Skeletal muscle cell (primary cell): ENCODE data around the gene ZNF407.

Source experiments
- DNase-seq: peaks from one replicate; pipeline ENCODE4 v3.0.0-alpha.2; 2010; ENCODE audit warnings: low read depth
- H3K4me3 ChIP-seq: 2 replicates; pipeline ENCODE4 v1.5.1; 2011; ENCODE audit warnings: low read depth, mild to moderate bottlenecking, control low read depth, low read length, moderate library complexity

ZNF407 gene

DNA sequence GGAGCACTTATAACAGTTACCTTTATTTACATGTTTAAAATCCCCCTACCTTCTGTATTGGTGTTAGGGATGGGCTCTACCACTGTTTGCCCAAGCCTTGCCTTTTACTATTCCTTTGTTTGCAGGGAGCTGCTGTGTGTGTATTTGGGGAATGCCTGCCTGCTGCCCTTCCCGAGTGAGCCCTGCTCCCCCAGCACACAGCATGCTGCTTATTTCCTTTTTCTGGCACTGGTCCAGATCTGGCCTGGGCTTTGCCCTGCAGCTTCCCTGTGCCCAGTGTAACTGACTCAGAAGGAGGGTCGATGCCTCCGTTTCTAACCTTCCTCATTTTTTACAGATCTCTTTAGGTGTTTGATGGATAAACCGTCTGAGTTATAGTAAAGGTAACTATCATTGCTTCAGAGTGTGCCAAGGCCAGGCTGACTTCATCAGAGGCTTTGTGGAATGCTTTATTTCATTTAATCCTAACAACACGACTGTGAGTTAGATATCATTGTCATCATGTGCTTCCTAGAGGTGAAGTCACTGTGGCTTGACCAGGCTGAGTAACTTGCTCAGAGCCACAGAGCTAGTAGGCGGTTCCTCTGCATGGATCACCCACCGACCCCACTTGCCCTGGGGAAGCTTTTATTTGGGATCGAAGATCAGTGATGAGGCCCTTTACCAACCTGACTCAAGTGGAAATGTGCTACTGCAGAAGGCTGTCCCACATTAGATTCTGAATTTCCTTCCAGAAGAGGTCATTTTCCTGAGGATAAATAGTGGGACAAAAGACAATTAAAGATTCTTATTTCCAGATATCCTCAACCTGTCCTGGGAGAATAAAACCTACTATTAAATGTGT is 238.8 kb downstream of the ZNF407 start:
- no peak for DNase-seq
- H3K4me3 ChIP-seq: no peak overlapping the region

GRCh38 chr18:74840492-74841167 is 243.0 kb downstream of the ZNF407 start:
- DNase-seq: peak; percentile 39
- no peak overlapping the region for H3K4me3 ChIP-seq

DNA sequence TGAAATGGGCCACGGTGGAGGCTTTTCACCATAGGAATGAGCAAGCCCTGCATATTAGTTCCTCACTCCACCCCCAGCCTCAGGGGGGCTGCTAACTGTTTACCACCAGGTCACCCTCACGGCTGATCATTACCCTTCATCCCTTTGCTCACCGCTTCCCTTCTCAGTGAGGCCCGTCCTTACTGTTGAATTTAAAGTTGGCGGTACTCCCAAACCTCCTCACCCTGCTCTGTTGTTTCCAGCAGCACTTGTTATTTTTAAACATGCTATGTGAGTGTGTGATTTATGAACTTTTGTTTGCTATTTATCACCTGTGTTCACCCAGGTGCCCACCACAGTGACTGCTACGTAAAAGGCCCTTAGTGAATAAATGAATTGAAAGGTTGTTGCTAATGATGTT is 243.6 kb downstream of the ZNF407 start:
- no peak for DNase-seq
- no peak overlapping the region for H3K4me3 ChIP-seq

DNA sequence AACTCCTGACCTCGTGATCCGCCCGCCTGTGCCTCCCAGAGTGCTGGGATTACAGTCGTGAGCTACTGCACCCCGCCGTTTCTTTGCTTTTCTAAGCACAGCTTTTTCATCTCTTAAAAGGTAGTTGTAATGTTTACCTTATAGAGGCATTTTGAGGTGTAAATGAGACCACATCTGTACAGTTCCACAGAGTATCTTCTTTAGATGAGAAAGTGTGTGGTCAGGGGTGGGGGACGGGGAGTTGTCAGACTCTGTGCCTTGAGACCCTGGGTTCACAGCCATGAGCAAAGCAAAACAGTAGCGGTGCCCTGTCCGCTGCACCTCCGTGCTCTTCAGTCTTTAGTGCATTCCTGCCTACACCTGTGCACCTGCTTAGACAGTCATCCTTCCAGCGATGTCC is 251.6 kb downstream of the ZNF407 start:
- no peak overlapping the region for H3K4me3 ChIP-seq
- no peak for DNase-seq

DNA sequence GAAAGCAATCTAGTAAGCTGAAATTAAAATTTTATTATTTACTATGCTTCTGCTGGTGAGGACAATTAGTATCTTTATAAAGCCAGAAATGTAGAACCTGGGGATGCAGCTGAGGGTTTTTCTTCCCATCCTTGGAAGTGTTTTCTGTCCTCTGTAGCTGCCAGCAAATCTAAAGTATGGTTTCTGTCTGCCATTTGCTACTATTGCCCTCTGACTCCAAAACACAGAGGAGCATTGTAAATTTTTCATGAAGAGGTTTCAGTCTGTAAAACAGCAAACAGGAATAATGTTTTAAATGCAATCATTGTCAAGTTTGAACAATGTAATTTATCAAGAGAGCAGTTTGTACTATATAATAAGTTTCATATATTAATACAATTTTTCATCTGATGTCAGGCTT is 258.8 kb downstream of the ZNF407 start:
- H3K4me3 ChIP-seq: no peak overlapping the region
- no peak for DNase-seq

GRCh38 chr18:74856928-74857327 is 259.3 kb downstream of the ZNF407 start:
- H3K4me3 ChIP-seq: no peak overlapping the region
- no peak for DNase-seq

GRCh38 chr18:74857901-74858300 is 260.2 kb downstream of the ZNF407 start:
- H3K4me3 ChIP-seq: no peak overlapping the region
- no peak for DNase-seq

GRCh38 chr18:74861154-74861553 is 263.5 kb downstream of the ZNF407 start:
- DNase-seq: no peak
- H3K4me3 ChIP-seq: no peak overlapping the region

GRCh38 chr18:74862094-74862493 is 264.4 kb downstream of the ZNF407 start:
- H3K4me3 ChIP-seq: no peak overlapping the region
- DNase-seq: no peak

DNA sequence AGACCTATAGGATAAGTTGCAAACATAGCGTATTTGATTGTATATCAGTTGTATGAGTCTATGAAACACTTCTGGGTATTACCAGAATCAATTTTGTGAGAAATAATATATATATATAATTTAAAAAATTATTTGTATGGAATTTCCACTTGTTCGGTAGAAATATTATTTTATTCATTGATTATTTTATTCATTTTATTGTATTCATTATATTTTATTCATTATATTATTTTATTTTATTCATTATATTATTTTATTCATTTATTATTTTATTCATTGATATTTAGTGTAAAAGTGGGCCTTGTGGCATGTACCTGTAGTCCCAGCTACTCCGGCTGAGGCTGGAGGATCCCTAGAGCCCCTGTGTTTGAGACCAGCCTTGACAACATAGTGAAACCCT is 268.9 kb downstream of the ZNF407 start:
- no peak for DNase-seq
- no peak overlapping the region for H3K4me3 ChIP-seq

DNA sequence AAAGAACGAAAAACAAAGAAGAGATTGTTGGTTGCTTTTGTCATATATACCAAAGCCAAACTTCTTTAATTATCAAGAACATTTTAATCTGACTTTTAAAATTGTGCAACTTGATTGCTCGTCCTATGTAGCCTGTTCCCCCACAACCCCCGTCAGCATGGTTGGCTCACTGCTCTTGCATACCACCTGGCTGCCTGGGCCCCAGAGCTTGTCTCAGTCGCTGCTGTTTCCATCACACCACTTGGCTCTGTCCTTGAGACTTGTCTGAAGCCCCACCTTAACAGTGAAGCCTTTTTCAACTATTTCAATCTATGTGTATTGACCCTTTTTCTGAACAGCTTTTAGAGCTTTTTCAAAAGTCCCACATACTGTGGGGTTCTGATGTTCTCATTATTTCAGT is 270.8 kb downstream of the ZNF407 start:
- no peak overlapping the region for H3K4me3 ChIP-seq

GRCh38 chr18:74869904-74870863 is 272.5 kb downstream of the ZNF407 start:
- H3K4me3 ChIP-seq: no peak overlapping the region
- DNase-seq: no peak

More for the DNA sequence above, 270.8 kb downstream of the ZNF407 start:
- DNase-seq: no peak

- no peak overlapping the region for H3K4me3 ChIP-seq
- DNase-seq: no peak
Measured at GRCh38 chr18:74870950-74871349, 273.3 kb downstream of the ZNF407 start.

DNA sequence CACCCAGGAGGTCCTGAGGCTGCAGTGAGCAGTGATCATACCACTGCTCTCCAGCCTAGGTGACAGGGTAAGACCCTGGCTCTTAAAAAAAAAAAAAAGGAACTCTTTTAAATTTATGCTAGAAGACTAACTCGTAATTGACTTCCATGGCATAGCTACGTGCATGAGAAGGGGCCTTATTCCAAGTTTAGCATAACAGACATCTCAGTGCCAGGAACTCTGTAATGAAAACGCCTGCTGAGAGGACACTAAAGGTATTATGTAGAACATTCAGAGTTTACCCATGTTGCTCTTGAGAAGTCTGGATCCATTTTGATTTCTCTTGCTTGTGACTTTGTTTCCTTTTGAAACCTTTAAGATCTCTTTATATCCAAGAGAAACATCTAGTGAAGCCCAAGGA is 276.0 kb downstream of the ZNF407 start:
- H3K4me3 ChIP-seq: no peak overlapping the region
- DNase-seq: no peak

- DNase-seq: no peak
- H3K4me3 ChIP-seq: no peak overlapping the region
Measured at GRCh38 chr18:74874351-74874750, 276.7 kb downstream of the ZNF407 start.

DNA sequence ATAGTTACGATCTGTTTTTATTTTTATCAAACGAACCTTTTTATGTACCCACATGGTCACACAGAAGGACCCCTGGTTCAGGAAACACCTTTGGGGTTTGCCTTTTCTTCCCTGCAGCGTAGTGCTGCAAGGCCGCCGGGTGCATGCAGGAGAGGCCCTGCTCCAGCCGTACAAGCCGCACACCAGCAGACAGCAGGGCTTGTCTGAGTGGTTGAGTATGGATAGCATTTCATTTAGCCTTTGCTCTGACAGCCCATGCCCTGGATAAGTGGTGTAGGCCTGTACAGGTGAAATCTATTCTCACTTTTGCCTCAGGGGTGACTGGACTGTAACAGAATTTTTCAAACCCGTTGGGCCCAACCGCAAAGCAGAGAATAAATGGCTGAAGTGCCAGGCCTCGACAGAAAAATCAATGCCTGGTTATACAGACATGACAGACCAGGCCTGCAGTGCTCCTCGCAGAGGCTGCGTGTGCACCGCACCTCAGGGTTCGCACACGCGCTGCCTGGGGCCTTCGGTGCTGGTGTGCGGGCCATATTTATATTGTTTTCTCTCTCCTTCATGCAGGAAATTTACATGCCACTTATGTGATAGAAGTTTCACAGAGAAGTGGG is 279.1 kb downstream of the ZNF407 start:
- DNase-seq: no peak

GRCh38 chr18:74878267-74878666 is 280.6 kb downstream of the ZNF407 start:
- no peak for DNase-seq
- H3K4me3 ChIP-seq: no peak overlapping the region

More for the DNA sequence above, 279.1 kb downstream of the ZNF407 start:
- no peak overlapping the region for H3K4me3 ChIP-seq

DNA sequence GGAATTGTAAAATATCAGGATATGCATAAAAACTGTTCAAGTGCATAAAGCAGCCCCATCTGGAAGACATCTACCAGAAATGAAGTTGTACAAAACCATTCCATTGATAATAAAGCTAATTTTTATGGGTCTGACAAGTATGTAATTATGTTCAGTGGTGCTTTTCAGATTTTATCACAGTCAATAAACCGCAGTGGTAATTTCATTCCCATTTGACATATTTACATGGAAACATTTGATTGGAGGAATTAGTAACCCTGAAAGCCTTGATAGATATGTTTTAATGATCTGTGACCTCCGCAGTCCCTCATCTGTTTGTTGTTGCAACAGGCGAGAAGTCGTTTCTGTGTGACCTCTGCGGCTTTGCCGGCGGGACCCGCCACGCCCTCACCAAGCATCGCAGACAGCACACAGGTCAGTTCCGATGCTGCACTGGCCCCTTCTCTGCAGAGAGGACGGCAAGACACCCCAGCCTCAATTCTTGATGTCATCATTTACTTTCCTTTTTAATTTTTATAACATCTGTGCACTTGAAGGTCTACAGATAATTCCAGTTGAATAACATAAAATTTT is 283.1 kb downstream of the ZNF407 start:
- no peak for DNase-seq
- H3K4me3 ChIP-seq: no peak overlapping the region

GRCh38 chr18:74892066-74892627 is 294.5 kb downstream of the ZNF407 start:
- no peak for DNase-seq

More at GRCh38 chr18:74892066-74892627, 294.5 kb downstream of the ZNF407 start:
- H3K4me3 ChIP-seq: no peak overlapping the region
